GM12891 (cell line): ENCODE results near the gene ZNF487.
"Not testable (repeated sequence)": the region's sequence is repeated elsewhere in the genome, so short reads cannot be mapped to it uniquely, and the experiment has no call there.

Experiments used
- PAX5 ChIP-seq: IDR thresholded peaks from 2 replicates; pipeline ENCODE4 v1.6.1; 2011; ENCODE audit warnings: low read length, moderate library complexity, mild to moderate bottlenecking; ENCODE audit not compliant: insufficient read depth, severe bottlenecking
- POLR2A ChIP-seq: IDR thresholded peaks from 2 replicates; pipeline ENCODE4 v1.6.1; 2011; ENCODE audit warnings: low read depth, low read length, control low read depth
- POLR2AphosphoS5 ChIP-seq: IDR thresholded peaks from 2 replicates; pipeline ENCODE4 v1.6.1; 2011; ENCODE audit warnings: low read depth, low read length, control low read depth
- SPI1 ChIP-seq: IDR thresholded peaks from 2 replicates; pipeline ENCODE4 v1.6.1; 2011; ENCODE audit warnings: low read depth, low read length, control low read depth
- TAF1 ChIP-seq: IDR thresholded peaks from 2 replicates; pipeline ENCODE4 v1.6.1; 2011; ENCODE audit warnings: low read depth, low read length, control low read depth

- not testable (repeated sequence) for TF ChIP-seq POLR2AphosphoS5, POLR2A, TAF1, SPI1, PAX5
Measured at GRCh38 chr10:43446219-43447017, 9.5 kb downstream of the ZNF487 start.
